Measurements from ENCODE around the gene ABCA5. TPM values are rescaled to one million over a fixed set of nuclear protein-coding genes. Genes with fewer than 3 reads are reported as not detected.
"Not testable (repeated sequence)": the region's sequence is repeated elsewhere in the genome, so short reads cannot be mapped to it uniquely, and the experiment has no call there.

Gene ABCA5
- polyA plus RNA-seq, 1 donor from 2014 or later = 91.7 TPM

GRCh38 chr17:69300222-69300621 lies 26.7 kb downstream of the ABCA5 start:
- no peak for TF ChIP-seq CTCF (IDR thresholded peaks at IDR 0.05; ENCODE audit: poor library complexity, severe bottlenecking)
- TF ChIP-seq, protein P1, sequence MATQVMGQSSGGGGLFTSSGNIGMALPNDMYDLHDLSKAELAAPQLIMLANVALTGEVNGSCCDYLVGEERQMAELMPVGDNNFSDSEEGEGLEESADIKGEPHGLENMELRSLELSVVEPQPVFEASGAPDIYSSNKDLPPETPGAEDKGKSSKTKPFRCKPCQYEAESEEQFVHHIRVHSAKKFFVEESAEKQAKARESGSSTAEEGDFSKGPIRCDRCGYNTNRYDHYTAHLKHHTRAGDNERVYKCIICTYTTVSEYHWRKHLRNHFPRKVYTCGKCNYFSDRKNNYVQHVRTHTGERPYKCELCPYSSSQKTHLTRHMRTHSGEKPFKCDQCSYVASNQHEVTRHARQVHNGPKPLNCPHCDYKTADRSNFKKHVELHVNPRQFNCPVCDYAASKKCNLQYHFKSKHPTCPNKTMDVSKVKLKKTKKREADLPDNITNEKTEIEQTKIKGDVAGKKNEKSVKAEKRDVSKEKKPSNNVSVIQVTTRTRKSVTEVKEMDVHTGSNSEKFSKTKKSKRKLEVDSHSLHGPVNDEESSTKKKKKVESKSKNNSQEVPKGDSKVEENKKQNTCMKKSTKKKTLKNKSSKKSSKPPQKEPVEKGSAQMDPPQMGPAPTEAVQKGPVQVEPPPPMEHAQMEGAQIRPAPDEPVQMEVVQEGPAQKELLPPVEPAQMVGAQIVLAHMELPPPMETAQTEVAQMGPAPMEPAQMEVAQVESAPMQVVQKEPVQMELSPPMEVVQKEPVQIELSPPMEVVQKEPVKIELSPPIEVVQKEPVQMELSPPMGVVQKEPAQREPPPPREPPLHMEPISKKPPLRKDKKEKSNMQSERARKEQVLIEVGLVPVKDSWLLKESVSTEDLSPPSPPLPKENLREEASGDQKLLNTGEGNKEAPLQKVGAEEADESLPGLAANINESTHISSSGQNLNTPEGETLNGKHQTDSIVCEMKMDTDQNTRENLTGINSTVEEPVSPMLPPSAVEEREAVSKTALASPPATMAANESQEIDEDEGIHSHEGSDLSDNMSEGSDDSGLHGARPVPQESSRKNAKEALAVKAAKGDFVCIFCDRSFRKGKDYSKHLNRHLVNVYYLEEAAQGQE (IDR thresholded peaks at IDR 0.05; ENCODE audit: borderline replicate concordance) = no peak
- no peak for TF ChIP-seq POLR2AphosphoS5 (IDR thresholded peaks at IDR 0.05)
- no peak for TF ChIP-seq EP300 (conservative IDR thresholded peaks at IDR 0.05; ENCODE audit: poor library complexity, severe bottlenecking)
- TF ChIP-seq EZH2 (IDR thresholded peaks at IDR 0.05; ENCODE audit: borderline replicate concordance, insufficient read depth, low read length, poor library complexity, severe bottlenecking) = no peak
- no peak for TF ChIP-seq MXI1 (conservative IDR thresholded peaks at IDR 0.05; ENCODE audit: poor library complexity, severe bottlenecking)
- no peak for TF ChIP-seq RAD21 (conservative IDR thresholded peaks at IDR 0.05)
- TF ChIP-seq SMC3 (conservative IDR thresholded peaks at IDR 0.05; ENCODE audit: poor library complexity) = no peak
- no peak for TF ChIP-seq TAF1 (IDR thresholded peaks at IDR 0.05; ENCODE audit: low read depth)
- Histone ChIP-seq H3K79me2 (replicated peaks; ENCODE audit: insufficient read depth, low read length) (no peaks in the 10 kb centered on the region), H3K4me3 (ENCODE audit: low read length) (no peak overlapping the region), H3K27ac (ENCODE audit: low read length) (no peak overlapping the region), H4K20me1 (ENCODE audit: insufficient read depth) (no peaks in the 10 kb centered on the region), H3K9me3 (ENCODE audit: low read length) (no peaks in the 10 kb centered on the region), H2AFZ (ENCODE audit: low read depth, low read length) (no peak overlapping the region), H3F3A (ENCODE audit: insufficient read depth, low read length, poor library complexity, severe bottlenecking) (no peaks in the 10 kb centered on the region), H3K9ac (ENCODE audit: low read length) (no peak overlapping the region), H3K36me3 (ENCODE audit: insufficient read depth, low read length) (no peaks in the 10 kb centered on the region), H3K9me2 (ENCODE audit: insufficient read depth, low read length) (no peaks in the 10 kb centered on the region), H3K27me3 (ENCODE audit: insufficient read depth, low read depth, low read length) (no peaks in the 10 kb centered on the region), H3K4me2 (ENCODE audit: low read length) (no peak overlapping the region)

- H3K9me2 ChIP-seq (ENCODE audit: insufficient read depth, low read length); H3K9ac ChIP-seq (ENCODE audit: low read length); H3K4me2 ChIP-seq (ENCODE audit: low read length); H3K4me3 ChIP-seq (ENCODE audit: low read length); H3K9me3 ChIP-seq (ENCODE audit: low read length); H3K27ac ChIP-seq (ENCODE audit: low read length); H3K27me3 ChIP-seq (ENCODE audit: insufficient read depth, low read depth, low read length); H2AFZ ChIP-seq (ENCODE audit: low read depth, low read length); H3K36me3 ChIP-seq (ENCODE audit: insufficient read depth, low read length); H3F3A ChIP-seq (ENCODE audit: insufficient read depth, low read length, poor library complexity, severe bottlenecking); H4K20me1 ChIP-seq (ENCODE audit: insufficient read depth); H3K79me2 ChIP-seq (replicated peaks; ENCODE audit: insufficient read depth, low read length): not testable (repeated sequence)
Measured at GRCh38 chr17:69298120-69298722, 28.7 kb downstream of the ABCA5 start.

GRCh38 chr17:69287168-69287567 lies 39.8 kb downstream of the ABCA5 start:
- H3K36me3 ChIP-seq (ENCODE audit: insufficient read depth, low read length) = no peaks in the 10 kb centered on the region
- no peak overlapping the region for H3K4me3 ChIP-seq (ENCODE audit: low read length)
- no peak overlapping the region for H3K9ac ChIP-seq (ENCODE audit: low read length)
- H3K27ac ChIP-seq (ENCODE audit: low read length) = no peak overlapping the region
- no peaks in the 10 kb centered on the region for H3K9me2 ChIP-seq (ENCODE audit: insufficient read depth, low read length)
- no peaks in the 10 kb centered on the region for H3K9me3 ChIP-seq (ENCODE audit: low read length)
- H3K4me2 ChIP-seq (ENCODE audit: low read length) = no peak overlapping the region
- H3K27me3 ChIP-seq (ENCODE audit: insufficient read depth, low read depth, low read length) = no peaks in the 10 kb centered on the region
- TF ChIP-seq TAF1 (IDR thresholded peaks at IDR 0.05; ENCODE audit: low read depth) = no peak
- no peak for TF ChIP-seq EP300 (conservative IDR thresholded peaks at IDR 0.05; ENCODE audit: poor library complexity, severe bottlenecking)
- H4K20me1 ChIP-seq (ENCODE audit: insufficient read depth) = no peaks in the 10 kb centered on the region
- H3F3A ChIP-seq (ENCODE audit: insufficient read depth, low read length, poor library complexity, severe bottlenecking) = no peaks in the 10 kb centered on the region
- H3K79me2 ChIP-seq (replicated peaks; ENCODE audit: insufficient read depth, low read length) = no peaks in the 10 kb centered on the region
- no peak overlapping the region for H2AFZ ChIP-seq (ENCODE audit: low read depth, low read length)
